COR-L47 (cell line): ENCODE measurements around the gene FAM168A.
A peak's percentile ranks its signal among the peaks of the same experiment; 100 is the strongest.

ENCODE experiments used
- DNase-seq: peaks from one replicate; lab custom pipeline; 2025; lab: John Stamatoyannopoulos, UW

The FAM168A gene

DNA sequence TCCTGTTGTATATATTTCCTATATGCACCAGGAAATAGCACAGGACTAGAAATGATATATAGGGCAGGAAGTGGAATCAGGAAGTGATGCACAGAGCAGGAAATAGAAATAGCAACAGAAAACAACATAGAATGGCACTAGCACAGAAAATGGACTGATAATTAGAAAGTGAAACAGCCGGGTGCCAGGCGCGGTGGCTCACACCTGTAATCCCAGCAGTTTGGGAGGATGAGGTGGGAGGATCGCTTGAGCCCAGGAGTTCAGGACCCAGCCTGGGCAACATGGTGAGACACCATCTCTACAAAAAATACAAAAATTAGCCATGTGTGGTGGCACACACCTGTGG lies 231.7 kb downstream of the FAM168A start:
- no peak for DNase-seq

DNA sequence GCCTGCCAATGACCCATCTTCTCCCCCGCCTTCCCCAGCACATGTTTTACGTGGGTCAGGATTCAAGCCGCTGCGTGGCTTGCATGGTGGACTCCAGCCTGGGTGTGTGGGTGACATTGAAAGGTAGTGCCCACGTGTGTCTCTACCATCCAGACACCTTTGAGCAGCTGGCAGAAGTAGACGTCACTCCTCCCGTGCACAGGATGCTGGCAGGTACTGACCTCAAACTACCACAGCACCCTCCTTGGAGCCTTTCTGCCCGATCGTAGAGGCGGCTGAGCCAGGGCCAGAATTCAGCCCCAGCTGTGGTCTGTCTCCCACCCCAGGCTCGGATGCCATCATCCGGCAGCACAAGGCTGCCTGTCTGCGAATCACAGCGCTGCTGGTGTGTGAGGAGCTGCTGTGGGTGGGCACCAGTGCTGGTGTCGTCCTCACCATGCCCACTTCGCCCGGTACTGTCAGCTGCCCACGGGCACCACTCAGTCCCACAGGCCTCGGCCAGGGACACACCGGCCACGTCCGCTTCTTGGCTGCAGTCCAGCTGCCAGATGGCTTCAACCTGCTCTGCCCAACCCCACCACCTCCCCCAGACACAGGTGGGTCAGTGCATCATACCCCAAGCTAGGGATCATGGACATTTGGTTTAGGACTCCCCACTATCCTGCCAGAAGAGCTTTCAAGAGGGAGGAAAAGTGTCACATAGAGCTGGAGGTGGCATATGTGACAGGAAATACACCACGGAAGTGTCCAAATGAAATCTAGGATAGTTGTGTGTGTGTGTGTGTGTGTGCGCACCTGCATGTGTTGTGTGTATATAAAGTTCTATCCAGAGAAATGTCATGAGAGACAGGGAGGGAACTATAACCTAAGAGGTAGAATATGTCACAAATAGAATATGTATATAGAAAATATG lies 232.3 kb downstream of the FAM168A start:
- DNase-seq = no peak

DNA sequence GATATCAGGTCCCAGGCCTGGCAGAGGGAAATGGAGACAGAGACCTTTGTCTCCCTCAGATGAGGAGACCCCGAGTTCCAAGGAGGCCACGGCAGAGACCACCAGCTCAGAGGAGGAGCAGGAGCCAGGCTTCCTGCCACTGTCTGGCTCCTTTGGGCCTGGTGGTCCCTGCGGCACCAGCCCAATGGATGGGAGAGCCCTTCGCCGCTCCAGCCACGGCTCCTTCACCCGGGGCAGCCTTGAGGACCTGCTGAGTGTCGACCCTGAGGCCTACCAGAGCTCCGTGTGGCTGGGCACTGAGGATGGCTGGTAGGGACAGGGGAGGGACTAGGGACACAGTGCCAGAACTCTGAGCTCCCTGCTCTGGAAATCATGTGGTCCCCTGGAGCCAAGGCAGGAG lies 234.8 kb downstream of the FAM168A start:
- no peak for DNase-seq

DNA sequence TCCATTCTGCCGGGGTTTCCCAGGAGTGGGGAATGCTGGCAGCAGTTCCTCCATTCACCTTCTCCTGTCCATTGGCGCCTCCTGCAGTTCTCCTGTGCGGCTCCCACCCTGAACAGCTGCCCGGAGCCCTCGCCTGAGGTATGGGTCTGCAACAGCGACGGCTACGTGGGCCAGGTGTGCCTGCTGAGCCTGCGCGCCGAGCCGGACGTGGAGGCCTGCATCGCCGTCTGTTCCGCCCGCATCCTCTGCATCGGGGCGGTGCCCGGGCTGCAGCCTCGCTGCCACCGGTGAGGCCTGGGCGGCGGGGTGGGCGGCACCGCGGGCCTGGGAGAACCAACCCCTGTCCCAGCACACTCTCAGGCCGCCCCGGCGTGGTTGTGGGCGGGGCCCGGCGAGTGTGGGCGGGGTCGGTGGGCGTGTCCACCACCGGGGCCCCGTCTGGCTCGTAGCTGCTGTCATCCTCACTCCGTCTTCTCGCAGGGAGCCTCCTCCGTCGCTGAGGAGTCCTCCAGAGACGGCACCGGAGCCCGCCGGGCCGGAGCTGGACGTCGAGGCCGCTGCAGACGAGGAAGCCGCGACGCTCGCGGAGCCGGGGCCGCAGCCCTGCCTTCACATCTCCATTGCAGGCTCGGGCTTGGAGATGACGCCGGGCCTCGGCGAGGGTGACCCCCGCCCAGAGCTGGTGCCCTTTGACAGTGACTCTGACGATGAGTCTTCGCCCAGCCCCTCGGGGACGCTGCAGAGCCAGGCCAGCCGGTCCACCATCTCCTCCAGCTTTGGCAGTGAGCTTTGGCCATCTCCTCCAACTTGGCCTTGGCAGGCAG lies 235.7 kb downstream of the FAM168A start:
- DNase-seq = no peak

DNA sequence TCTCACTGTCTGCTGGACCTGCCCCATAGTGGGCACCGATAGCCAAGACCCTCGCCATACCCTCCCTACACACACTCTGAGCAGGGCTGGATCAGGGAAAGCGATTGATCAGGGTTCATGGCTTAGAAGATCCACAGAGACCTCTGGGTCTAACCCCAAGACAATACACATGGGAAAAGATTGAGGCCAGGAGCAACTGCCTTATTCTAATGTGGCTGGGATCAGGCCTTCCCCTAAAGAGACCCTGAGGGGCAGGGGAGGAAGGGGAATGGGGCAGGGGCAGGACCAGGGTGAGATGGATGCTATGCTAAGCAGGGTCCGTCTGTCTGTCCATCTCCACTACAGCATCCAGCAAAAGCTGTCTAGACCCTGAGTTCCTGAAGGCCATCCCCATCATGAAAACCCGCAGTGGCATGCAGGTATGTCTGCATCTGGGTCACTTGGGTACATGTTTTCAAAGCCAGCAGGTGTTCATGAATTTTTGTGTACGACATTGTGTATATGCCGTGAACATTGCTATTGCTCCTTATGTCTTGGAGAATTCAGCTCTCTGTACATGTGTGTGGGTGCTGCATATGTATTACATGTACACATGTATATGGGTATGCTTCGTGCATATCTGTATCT lies 237.1 kb downstream of the FAM168A start:
- DNase-seq = no peak

DNA sequence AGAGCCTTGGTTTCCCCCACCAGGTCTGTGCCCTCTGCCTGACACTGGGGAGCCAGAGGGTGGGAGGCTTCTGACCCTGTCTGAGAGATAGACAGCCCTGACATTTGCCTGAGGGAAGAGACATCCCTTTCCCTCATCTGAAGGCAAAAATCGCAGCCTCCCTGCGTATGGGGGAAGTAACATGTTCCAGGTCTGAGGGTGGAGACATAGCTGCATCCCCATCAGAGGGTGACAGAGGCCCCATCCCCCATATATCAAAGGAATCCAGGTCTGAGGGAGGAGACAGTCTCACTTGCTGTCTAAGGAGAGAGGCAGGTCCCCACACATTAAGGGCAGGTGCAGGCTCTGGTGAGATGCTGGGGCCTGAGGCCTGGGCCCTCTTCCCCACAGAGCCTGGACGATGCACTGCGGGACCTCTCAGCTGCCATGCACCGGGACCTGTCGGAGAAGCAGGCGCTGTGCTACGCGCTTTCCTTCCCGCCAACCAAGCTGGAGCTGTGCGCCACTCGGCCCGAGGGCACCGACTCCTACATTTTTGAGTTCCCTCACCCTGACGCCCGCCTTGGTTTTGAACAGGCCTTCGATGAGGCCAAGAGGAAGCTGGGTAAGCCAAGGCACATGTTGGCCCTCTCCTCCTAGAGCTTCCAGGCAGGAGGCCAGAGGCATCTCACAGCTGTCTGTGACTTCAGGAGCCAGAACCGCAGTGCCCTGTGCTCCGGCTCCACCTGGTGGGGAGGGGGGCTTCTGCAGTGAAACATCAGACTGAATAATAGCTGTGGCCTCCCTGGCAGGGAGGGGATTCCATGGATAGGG lies 237.8 kb downstream of the FAM168A start:
- peak; percentile 38 for DNase-seq

DNA sequence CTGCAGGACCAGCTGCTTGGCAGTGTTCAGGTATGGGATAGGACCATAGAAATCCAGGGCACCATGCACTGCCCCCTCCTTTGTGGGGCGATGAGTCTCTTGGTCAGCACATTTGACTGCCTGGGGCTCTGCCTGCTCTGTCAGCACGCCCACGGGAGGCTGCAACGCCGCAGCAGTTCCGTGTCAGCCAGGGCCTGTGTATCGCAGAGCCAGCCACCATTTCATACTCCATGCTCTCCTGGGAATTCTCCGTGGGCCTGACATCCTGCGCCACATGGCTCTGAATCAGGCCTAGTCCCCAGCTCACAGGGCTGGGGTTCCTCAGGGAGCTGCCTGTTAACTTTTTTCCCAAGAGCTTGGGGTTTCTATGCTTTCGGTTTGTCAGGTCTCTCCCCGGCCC lies 238.6 kb downstream of the FAM168A start:
- no peak for DNase-seq

DNA sequence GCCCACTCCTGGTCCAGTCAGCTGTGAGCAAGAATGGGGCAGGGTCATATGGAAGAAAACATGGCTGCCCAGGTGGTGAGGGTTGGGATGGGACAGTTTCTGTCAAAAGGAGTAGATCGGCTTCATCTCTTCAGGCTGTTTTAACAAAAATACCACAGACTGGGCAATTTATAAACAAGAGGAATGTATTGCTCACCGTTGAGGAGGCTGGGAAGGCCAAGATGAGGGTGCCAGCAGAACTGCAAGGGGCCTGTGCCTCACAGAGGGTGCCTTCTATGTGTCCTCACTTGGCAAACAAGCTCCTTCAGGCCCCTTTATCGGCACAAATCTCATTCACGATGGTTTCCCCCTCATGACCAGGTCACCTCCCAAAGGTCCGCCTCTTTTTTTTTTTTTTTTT lies 239.8 kb downstream of the FAM168A start:
- no peak for DNase-seq

DNA sequence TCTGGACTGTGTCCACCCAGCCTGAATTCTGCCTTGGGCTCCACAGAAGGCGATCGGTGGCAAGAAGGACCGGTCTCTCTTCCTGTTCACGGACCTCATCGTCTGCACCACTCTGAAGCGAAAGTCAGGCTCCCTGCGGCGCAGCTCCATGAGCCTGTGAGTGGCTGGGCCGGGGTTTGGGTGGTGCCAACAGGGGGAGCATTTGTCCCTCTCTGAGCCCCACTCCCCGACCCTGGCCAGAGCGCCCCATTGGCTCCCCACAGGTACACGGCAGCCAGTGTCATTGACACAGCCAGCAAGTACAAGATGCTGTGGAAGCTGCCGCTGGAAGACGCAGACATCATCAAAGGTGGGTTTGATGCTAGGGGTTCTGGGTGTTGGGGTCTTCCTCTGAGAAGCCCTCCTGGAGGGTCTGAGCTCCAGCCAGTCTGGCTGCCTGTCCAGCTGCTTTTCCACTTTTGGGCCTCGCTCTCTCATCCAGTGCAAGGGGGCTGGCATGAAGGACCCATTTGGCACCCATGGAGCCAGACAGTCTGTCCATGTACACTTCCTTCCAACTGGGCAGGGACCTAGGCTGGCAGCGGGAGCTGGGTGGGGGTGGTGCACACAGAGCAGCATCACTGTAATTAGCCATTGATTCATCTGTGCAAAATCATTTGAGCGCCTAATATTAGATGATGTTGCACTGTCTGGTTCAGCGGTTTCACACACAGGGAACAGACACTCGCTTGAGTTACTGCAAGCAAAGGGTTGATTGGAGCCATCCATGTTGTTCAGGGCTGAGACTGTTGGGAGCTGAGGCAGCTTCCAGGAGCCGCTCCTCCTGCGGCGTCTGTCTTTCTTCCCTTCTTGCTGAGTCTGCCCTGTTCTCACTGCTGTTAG lies 240.7 kb downstream of the FAM168A start:
- DNase-seq = no peak

DNA sequence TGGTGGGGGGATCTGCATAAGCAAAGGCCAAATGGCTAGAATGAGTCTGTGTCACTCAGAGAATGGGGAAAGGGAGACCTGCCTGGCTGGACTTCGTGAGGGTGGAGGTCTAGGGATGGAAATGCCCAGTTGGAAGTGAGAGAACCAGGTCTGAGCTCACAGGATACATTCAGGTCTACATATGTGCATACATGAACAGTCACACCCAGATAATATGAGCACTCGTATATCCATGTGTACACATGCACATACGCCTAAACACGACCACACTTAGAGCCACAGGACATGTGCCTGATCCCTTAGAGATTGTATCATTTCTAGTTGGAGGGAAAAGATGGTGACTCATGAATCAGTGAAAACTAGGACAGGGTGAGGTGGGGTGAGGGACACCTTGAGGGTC lies 242.8 kb downstream of the FAM168A start:
- no peak for DNase-seq

DNA sequence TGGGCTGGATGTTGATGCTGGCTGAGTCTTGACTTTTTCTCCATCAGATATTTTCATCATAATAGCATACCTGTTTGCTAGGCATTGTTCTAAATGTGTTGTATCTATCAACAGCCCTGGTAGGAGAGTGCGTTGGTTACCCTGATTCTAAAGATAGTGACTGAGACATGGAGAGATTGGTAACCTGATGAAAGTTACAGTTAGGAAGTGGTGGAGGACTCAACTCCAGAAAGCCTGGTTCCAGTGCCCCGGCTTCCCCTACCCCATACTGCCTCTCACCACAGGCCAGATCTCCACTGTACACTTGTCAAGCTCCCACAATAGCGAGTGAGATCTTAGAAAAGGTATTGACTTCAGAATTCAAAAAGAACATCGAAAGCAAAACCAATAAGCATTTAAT lies 244.5 kb downstream of the FAM168A start:
- no peak for DNase-seq

DNA sequence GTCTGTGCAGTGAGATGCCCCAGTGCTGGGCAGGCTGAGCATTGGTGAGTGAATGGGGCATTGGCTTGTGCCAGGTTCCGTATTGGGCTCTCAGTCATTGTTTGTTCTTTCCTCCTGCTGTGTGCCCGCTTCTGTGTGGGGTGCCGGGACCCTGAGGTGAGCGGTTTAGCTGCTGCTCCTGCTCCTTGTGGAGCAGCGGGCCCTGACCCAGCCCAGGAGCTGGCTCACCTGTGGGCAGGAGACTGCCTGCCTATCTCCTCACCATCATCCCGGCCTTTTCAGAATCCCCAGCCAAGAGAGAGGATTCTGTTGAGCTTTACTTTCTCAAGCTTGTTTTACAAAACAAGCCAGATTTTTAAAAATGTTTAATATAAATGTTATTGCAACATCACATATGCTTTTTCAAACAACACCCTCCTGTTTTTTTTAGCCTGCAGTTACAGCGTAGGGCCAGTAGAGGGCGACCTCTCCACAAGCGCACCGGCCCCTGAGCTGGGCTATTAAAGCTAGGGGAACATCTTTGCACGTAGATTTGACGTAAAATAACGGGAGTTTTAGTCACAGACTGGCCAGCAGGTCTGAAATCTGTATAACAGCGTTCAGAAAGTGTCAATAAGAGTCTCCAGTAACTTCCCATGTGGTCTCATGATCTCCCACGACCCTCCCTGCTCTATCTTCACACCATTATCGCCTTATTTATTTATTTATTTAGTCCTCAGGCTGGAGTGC lies 246.8 kb downstream of the FAM168A start:
- peak; percentile 28 for DNase-seq
